GM18508 (cell line): Measurements from ENCODE around the gene ATOSA.

Experiments
- ATAC-seq: cut with Tn5 transposase; IDR thresholded peaks from one replicate; pipeline ENCODE4 v1.9.1; 2021; ENCODE audit warnings: moderate number of reproducible peaks; ENCODE audit not compliant: insufficient read depth, unreplicated experiment

The ATOSA gene

DNA sequence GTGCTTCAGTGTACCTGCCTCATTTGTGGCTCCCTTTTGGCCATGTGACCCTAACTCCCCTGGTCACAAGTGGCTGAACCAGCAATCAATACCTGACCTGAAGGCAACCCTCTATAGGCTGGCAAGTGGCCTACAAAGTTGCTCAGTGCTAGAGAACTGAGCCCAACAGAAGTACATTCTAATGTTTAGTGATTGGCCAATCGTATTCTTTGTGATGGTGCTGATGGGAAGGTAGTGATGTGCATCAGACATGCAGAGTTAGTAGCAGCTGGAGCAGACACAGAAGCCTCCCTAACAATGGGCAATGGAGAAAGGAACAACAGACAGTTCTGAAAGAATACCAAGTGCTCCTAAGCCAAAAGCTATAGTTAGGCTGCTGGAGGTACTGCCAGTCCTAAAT, 10.4 kb upstream of the ATOSA start:
- ATAC-seq = no peak

GRCh38 chr15:52683580-52683979, 4.4 kb upstream of the ATOSA start:
- ATAC-seq = peak; percentile 39

DNA sequence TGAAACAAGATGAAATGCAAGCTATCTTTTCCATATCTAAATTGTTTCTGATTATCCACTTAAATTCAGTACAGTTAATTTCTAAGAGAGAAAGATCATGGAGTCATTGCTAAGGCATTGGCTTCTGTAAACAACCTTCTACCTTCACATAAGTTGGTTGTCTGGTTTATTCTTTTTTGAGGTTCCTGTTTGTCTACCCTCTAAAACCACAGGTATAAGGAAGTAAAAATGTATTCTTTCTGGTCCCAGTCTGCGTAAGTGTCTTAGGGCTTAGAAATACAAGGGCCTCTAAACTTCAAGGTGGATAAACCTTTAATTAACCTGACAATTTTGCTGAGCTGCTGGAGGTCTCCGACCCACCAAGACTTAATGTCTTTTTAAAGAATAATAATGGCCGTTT, 3.6 kb upstream of the ATOSA start:
- no peak for ATAC-seq

DNA sequence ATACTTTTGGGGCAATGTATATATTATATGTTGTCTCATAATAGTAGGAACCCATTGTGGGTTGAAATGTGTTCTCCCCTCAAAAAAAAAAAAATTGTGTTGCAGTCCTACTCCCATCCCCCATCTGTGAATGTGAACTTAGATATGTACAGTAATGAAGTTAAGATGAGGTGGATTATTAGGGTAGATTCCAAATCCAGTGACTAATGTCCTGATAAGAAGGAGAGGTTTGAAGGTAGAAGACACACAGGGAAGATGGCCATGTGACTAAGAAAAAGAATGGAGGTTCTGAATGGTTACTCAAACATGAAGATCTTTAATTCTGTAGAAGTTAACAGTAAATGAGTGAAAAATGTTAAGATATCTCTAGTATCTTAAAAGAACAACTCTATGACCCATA, 3.0 kb upstream of the ATOSA start:
- no peak for ATAC-seq

DNA sequence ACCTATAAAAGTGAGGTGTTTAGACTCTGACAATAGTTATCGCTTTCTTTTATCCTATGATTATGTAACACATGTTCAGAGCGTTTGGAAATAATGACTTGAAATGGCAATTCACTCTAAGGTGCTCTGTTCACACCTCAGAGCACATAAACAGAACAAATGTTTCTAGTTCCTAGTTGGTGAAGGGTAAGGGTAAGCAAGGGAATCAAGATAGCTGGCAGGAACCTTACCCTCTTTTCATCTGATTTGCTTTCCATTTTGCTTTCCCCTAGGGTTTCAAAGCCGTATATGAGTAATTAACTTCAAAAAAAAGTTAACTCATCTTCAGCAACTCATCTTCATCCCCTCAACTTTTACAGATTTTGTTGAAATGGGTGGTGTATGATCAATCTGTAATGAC, 2.3 kb upstream of the ATOSA start:
- no peak for ATAC-seq

GRCh38 chr15:52680761-52681160, 1.6 kb upstream of the ATOSA start:
- no peak for ATAC-seq

GRCh38 chr15:52680041-52680391, 828 bp upstream of the ATOSA start:
- ATAC-seq = no peak

GRCh38 chr15:52678468-52679231, 538 bp downstream of the ATOSA start:
- ATAC-seq = peak; percentile 5

DNA sequence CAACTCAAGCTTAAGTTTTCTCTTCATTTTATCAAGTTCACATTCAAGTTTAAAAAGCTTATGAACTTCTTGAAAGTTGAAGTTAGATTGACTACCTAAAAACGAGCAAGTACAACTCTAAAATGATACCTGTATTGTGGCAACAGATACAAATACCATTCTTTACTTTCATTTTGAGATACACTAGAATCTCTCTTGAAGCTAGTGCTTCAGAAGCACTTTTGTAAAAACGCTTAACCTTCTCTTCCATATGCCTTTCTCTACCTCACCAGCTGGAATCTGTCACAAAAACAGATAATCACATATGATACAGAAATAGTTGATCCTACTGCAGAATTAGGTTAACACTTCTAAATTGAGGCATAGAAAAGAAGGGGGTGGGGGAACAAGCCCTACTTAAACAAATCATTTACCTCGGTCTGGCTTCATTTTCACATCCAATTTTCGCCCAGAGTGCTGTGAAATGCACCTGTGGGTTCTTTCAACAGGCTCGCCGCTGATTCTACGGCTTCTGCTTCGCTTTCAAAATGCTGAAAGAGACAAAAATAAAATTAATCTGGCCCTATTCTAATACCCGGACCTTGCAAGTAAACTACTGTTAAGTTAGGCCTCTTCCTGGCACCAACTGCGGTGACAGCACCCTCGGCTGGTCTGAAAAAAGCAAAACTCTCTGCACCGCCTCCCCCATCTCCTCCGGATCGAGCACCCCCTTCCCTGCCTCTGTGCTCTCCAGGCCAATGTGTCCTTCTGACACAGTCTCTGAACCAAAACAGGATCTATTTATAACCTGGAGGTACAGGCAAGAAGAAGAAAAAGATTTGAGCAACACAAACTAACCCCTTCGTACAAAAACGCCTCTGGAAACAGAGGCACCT, 1.4 kb downstream of the ATOSA start:
- ATAC-seq = no peak

- no peak for ATAC-seq
These were observed 4.4 kb downstream of the ATOSA start for GRCh38 chr15:52674831-52675230.

DNA sequence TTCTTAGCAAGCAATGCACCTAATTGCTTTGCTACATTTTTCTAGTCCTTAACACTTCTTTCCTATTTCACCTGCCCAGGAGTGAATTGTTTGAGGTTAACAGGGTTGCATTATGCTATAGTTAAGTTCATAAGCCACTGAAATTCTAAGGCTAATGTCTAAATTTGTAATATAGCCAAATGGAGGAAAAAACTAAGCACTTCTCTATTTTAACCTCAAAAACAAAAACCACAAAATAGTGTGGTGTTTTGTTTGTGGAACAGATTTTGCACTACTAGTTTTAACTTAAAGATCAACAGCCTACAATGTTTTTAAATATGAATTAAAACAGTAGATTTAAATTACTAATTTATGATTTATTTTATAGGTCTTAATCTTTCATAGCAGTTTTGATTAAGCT, 5.5 kb downstream of the ATOSA start:
- no peak for ATAC-seq

GRCh38 chr15:52673312-52673711, 5.9 kb downstream of the ATOSA start:
- no peak for ATAC-seq

GRCh38 chr15:52672661-52673060, 6.5 kb downstream of the ATOSA start:
- no peak for ATAC-seq

DNA sequence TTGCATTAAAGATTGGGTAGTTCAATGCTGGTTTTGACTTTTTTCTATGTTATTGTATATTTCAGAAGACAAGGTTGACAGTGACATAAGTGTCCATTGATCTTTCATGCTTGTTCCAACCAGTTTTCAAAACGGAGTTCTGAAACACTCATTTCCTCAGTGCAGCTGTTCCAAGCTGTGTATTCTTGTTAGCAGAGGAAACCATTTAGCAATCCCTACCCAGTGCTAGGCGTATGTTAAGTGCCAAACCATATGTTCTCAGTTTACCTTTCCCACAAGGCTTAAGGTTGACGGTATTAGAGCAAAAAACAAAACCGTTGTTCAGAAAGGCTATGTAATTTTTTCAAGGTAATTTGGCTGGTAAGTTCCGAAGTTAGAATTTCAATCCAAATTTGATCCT, 9.1 kb downstream of the ATOSA start:
- ATAC-seq = no peak

DNA sequence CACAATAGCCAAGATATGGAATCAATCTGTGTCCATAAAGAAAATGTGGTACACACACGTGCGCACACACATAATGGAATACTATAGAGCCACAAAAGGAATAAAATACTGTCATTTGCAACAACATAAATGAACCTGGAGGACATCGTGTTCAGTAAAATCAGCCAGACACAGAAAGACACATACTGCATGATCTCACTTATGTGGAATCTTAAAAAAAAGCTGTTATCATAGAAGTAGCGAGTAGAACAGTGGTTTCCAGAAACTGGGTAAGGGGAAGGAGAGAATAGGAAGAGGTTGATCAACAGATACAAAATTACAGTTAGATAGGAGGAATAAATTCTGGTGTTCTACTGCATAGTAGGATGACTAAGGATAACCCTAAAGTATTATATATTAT, 11.1 kb downstream of the ATOSA start:
- ATAC-seq = no peak

- ATAC-seq = peak; percentile 73
These were observed 11.6 kb downstream of the ATOSA start for GRCh38 chr15:52667597-52667996.

GRCh38 chr15:52663536-52664294, 15.5 kb downstream of the ATOSA start:
- ATAC-seq = no peak

DNA sequence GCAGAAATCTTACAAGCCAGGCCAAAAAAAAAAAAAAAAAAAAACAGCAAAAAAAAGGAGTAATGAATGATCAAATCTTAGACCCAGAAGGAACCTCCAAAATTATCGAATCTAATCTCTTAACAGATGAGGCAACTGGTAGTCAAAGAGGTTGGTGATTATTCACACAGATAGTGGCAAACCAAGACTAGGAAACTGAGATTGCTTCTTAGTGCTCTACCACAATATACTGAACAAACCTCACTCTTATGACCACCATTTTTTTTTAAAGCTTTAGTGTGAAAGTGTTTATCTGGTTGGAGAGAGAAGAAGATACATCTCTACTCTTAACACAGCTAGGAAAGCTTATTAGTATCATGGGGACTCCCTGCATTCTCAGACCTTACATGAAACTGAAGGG, 17.3 kb downstream of the ATOSA start:
- ATAC-seq = no peak

- no peak for ATAC-seq
These were observed 19.0 kb downstream of the ATOSA start for GRCh38 chr15:52660192-52660591.

DNA sequence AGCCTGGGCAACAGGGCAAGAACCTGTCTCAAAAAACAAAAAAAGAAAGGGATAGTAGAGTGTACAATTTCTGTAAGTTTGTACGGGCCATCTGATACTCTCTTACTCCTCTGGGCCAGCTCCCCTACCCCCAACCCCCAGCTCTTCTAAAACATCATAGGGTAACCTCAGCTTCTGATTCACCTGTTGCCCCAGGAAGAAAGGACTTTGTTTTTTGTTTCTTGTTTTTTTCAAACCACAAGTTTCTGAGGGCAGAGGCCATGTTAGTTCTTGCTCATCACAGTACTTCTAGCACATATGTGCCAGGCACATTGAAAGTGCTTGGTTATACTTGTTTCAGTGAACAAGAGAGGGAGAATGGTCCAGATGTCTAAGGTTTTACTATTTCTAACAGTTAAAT, 20.2 kb downstream of the ATOSA start:
- peak; percentile 91 for ATAC-seq

DNA sequence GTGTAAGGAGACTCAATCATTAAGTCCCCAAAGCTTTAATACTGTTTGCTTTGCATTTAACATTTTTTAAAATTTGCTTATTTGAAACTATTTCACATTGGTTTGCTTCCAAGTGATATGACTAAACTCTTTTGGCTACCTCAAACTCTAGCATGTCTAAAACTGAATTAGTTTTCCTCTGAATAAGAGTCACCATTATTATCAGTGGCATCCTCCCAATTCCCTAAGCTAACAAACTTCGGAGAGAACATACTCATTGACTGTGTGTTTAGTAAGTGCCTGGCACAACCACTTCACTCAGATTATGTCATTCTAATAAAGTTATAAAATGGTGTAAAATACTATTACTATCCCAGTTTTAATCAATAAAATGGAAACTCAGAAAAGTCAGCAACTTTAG, 21.9 kb downstream of the ATOSA start:
- ATAC-seq = no peak
